ENCODE measurements around the gene OGFRL1.

OGFRL1 gene

DNA sequence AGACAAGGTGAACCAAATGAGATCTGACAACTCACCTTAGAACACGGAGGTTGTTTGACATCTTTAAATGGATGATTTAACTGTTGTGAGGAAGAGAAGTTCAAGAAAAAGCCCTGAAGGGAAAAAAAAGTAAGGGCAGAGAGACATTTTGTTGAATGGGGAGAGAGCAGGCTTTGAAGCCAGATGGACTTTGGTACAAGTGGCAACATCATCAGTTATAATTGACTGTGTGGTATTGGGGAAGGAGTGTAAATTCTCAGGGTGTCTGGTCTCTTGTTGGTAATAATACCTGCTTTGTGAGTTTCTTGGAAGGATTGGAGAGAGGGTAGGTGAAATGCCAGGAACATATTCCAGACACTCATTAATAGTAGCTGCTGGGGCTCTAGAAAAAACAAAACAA, 21.6 kb downstream of the OGFRL1 start:
- TF ChIP-seq CTCF (IDR thresholded peaks at IDR 0.05; ENCODE audit: insufficient read depth, low read depth, low read length, missing control alignments) = no peak
- DNase-seq (ENCODE audit: low read depth) = no peak
- no peak overlapping the region for H3K4me3 ChIP-seq (ENCODE audit: low read depth, low read length)

DNA sequence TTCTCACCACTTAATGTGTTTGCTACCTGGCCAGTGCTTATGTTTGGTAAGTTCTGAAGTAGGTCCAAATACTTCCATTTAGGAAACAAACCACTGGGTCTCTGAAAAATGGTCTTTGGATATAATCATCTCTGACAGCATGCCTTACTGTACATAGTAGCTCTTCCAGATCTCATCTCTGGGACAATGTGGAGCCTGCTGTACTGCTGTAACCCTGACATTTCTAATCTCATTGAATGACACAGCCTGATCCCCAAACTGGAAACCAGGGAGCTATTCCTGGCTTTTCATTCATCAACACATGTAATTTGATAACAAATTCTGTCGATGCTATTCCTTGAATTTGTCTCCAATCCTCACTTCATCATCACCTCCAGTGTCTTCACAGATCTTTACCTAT, 23.5 kb downstream of the OGFRL1 start:
- no peak for TF ChIP-seq CTCF (IDR thresholded peaks at IDR 0.05; ENCODE audit: insufficient read depth, low read depth, low read length, missing control alignments)
- DNase-seq (ENCODE audit: low read depth) = no peak
- H3K4me3 ChIP-seq (ENCODE audit: low read depth, low read length) = no peak overlapping the region

DNA sequence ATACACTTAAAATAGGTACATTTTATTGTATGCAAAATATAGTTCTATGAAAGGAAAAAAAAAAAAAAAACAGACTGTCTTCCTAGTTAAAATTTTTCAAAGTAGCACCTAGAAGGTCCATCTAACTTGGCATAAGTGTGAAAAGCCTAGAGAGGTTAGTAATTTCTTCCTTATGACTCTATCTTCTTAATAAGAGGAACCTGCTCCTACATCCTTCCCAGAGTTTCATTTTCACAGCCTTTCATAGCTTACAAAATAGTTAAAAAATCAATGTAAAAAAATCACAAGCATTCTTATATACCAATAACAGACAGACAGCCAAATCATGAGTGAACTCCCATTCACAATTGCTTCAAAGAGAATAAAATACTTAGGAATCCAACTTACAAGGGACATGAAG, 28.8 kb downstream of the OGFRL1 start:
- no peak for TF ChIP-seq CTCF (IDR thresholded peaks at IDR 0.05; ENCODE audit: insufficient read depth, low read depth, low read length, missing control alignments)
- no peak for DNase-seq (ENCODE audit: low read depth)
- H3K4me3 ChIP-seq (ENCODE audit: low read depth, low read length) = no peak overlapping the region

GRCh38 chr6:71320041-71320440, 31.4 kb downstream of the OGFRL1 start:
- no peak for TF ChIP-seq CTCF (IDR thresholded peaks at IDR 0.05; ENCODE audit: insufficient read depth, low read depth, low read length, missing control alignments)
- DNase-seq (ENCODE audit: low read depth) = no peak
- no peak overlapping the region for H3K4me3 ChIP-seq (ENCODE audit: low read depth, low read length)

DNA sequence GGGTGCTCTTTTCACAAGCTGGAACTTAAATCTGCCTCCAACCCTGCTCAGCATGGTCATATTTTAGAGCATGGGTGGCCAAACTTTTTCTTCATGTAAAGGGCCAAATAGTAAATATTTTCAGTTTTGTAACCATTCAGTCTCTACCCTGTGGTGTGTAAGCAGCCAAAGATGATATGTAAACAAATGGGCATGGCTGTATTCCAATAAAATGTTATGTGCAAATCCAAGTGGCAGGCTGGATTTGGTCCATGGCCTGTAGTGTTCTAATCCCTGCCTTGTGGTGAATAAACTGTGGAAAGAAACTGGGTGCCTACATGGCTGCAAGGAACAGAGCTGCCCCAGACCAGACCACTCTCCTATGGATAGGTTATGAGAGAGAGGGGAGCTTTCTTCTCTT, 32.7 kb downstream of the OGFRL1 start:
- DNase-seq (ENCODE audit: low read depth) = no peak

GRCh38 chr6:71324194-71324785, 35.7 kb downstream of the OGFRL1 start:
- no peak for TF ChIP-seq CTCF (IDR thresholded peaks at IDR 0.05; ENCODE audit: insufficient read depth, low read depth, low read length, missing control alignments)
- no peak for DNase-seq (ENCODE audit: low read depth)
- H3K4me3 ChIP-seq (ENCODE audit: low read depth, low read length) = no peak overlapping the region

More for the DNA sequence above, 32.7 kb downstream of the OGFRL1 start:
- no peak for TF ChIP-seq CTCF (IDR thresholded peaks at IDR 0.05; ENCODE audit: insufficient read depth, low read depth, low read length, missing control alignments)
- no peak overlapping the region for H3K4me3 ChIP-seq (ENCODE audit: low read depth, low read length)

- TF ChIP-seq CTCF (IDR thresholded peaks at IDR 0.05; ENCODE audit: insufficient read depth, low read depth, low read length, missing control alignments) = no peak
- no peak for DNase-seq (ENCODE audit: low read depth)
- no peak overlapping the region for H3K4me3 ChIP-seq (ENCODE audit: low read depth, low read length)
Measured at GRCh38 chr6:71326611-71327010, 38.0 kb downstream of the OGFRL1 start.
